Mammary epithelial cell (primary cell): Measurements from ENCODE around the gene BICDL2.

ENCODE experiments used
- EZH2 ChIP-seq: IDR thresholded peaks from 2 replicates; pipeline ENCODE4 v1.6.1; 2012; ENCODE audit warnings: low read length, inconsistent platforms, borderline replicate concordance
- TF ChIP-seq, protein P1 (sequence below), 2 donors: IDR thresholded peaks in 1 of 2; conservative IDR thresholded peaks in 1 of 2; 2 replicates each; pipeline ENCODE4 v1.5.1; 2011 to 2012; ENCODE audit warnings: inconsistent platforms in 2 of 2, low read length in 2 of 2, mild to moderate bottlenecking in 2 of 2, control low read depth in 1 of 2, low read depth in 1 of 2; ENCODE audit not compliant: insufficient read depth in 1 of 2; ENCODE audit errors: extremely low read depth in 1 of 2

DNA sequence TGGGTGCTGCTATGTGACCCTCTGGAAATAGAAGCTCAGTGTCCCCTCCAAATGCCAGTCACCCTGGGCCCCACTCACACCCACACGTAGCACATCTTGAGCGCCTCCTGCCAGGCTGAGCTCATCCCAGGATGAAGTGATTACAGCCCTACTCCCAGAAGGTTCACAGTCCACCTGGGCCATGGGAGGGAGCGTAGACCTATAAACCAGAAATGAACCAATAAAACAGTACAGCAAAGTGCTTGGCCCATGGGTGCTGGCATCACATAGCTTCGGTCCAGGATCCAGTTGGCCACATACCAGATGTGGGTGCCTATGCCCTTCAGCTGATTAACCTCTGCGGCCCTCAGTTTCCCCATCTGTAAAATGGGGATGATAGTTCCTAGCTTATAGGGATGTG, 2.2 kb upstream of the BICDL2 start:
- TF ChIP-seq, protein P1, sequence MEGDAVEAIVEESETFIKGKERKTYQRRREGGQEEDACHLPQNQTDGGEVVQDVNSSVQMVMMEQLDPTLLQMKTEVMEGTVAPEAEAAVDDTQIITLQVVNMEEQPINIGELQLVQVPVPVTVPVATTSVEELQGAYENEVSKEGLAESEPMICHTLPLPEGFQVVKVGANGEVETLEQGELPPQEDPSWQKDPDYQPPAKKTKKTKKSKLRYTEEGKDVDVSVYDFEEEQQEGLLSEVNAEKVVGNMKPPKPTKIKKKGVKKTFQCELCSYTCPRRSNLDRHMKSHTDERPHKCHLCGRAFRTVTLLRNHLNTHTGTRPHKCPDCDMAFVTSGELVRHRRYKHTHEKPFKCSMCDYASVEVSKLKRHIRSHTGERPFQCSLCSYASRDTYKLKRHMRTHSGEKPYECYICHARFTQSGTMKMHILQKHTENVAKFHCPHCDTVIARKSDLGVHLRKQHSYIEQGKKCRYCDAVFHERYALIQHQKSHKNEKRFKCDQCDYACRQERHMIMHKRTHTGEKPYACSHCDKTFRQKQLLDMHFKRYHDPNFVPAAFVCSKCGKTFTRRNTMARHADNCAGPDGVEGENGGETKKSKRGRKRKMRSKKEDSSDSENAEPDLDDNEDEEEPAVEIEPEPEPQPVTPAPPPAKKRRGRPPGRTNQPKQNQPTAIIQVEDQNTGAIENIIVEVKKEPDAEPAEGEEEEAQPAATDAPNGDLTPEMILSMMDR (conservative IDR thresholded peaks at IDR 0.05 in 1 of 2, IDR thresholded peaks at IDR 0.05 in 1 of 2; ENCODE audit: extremely low read depth in 1 of 2, insufficient read depth in 1 of 2, low read depth in 1 of 2, low read length in 2 of 2): no peak
- TF ChIP-seq EZH2: no peak
